Posterior cingulate gyrus (tissue), 11 donors: ENCODE results near the gene PRND.

Source experiments
- DNase-seq, 10 donors: peaks; one replicate each; pipeline versions ENCODE4 v3.0.0 to v3.0.0-alpha.2; 2020 to 2021; ENCODE audit warnings: mixed read lengths in 3 of 10
- intact Hi-C: fragments of 100-400 bp; cut with DNase I; formaldehyde crosslinking; loops from one replicate; pipeline ENCODE4 v1.15.1; 2023

Gene PRND

GRCh38 chr20:4774207-4774606 is 52.5 kb downstream of the PRND start:
- DNase-seq: no peak

GRCh38 chr20:4775322-4776078 is 53.8 kb downstream of the PRND start:
- intact Hi-C loops: no loop called here
- DNase-seq: peak in 1 of 10 donors; percentile 43

More at GRCh38 chr20:4774207-4774606, 52.5 kb downstream of the PRND start:
- intact Hi-C loops: no loop called here

GRCh38 chr20:4776079-4776630 is 54.4 kb downstream of the PRND start:
- peak in 1 of 10 donors; percentile 71 for DNase-seq
- intact Hi-C loops: no loop called here
